ENCODE results near the gene CRCP.
"Not testable (repeated sequence)": the region's sequence is repeated elsewhere in the genome, so short reads cannot be mapped to it uniquely, and the experiment has no call there.

The CRCP gene

DNA sequence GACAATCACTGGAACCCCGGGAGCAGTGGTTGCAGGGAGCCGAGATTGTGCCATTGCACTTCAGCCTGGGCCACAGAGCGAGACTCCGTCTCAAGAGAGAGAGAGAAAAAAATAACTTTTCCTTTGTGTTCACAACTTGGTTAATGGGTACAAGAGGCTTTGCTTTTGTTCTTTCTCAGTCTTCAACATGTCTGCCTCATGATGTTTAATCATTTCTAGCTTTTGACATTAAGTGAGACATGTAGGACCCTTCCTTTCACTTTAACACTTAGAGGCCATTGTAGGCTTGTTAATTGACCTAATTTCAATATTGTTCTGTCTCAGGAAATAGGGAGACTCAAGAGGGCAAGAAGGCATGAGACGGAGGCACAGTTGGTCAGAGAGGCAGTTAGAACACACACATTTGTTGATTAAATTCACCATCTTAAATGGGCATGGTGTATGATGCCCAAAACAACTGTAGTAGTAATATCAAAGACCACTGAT lies 9.3 kb upstream of the CRCP start:
- no peak for DNase-seq (ENCODE audit: extremely low read depth in 1 of 2, low read depth in 1 of 2)

DNA sequence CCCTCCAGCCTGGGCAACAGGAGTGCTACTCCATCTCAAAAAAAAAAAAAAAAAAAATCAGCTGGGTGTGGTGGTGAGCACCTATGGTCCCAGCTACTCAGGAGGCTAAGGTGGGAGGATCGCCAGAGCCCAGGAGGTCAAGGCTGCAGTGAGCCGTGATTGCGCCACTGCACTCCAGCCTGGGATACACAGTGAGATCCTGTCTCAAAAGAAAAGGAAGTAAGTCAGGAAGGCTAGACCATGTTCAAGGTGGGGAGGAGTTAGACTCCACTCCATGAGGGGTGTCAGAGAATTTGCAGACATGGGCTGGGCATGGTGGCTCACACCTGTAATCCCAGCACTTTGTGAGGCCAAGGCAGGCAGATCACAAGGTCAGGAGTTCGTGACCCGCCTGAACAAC lies 6.2 kb upstream of the CRCP start:
- DNase-seq (ENCODE audit: extremely low read depth in 1 of 2, low read depth in 1 of 2), result not testable (repeated sequence)

DNA sequence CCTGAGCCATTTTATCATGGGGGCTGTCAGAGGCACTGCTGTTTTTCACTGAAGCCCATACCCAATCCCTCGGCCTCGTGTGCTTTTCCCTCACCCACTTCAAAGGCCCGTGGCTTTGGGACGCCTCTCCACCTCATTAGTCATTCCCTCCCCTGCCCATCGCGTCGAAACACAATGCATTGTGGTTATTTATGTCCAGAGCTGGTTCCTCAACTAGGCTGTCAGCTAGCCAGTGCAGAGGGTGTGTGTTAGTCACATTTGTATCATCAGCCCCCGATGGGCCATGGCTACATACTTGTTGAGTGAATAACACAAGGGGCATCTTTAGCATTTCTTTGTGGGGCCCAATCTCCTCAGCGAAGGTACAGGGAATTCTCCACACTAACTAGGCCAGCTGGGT lies 3.8 kb upstream of the CRCP start:
- no peak for DNase-seq (ENCODE audit: extremely low read depth in 1 of 2, low read depth in 1 of 2)

- not testable (repeated sequence) for DNase-seq (ENCODE audit: extremely low read depth in 1 of 2, low read depth in 1 of 2)
These were observed 2.2 kb downstream of the CRCP start for GRCh38 chr7:66116680-66117420.

DNA sequence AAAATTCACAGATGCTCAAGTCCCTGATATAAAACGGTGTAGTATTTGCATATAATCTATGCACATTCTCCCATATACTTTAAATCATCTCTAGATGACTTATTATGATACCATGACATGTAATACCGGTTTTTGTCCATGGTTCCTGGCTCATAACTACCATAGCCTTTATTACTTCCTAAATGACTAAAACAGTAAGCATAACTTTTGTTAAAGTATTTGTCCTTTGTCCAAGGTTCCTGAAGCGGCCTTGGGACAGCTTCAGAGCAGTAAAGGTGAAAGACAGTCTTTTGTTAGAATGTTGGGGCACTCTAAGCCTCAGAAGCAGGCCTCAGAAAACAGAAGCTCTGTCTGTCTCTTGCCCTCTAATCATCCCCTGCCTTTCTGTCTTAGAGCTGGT lies 4.0 kb downstream of the CRCP start:
- no peak for DNase-seq (ENCODE audit: extremely low read depth in 1 of 2, low read depth in 1 of 2)

- DNase-seq (ENCODE audit: extremely low read depth in 1 of 2, low read depth in 1 of 2), result no peak
These were observed 4.7 kb downstream of the CRCP start for GRCh38 chr7:66119245-66119850.

GRCh38 chr7:66123175-66123528 lies 8.5 kb downstream of the CRCP start:
- no peak for DNase-seq (ENCODE audit: extremely low read depth in 1 of 2, low read depth in 1 of 2)

DNA sequence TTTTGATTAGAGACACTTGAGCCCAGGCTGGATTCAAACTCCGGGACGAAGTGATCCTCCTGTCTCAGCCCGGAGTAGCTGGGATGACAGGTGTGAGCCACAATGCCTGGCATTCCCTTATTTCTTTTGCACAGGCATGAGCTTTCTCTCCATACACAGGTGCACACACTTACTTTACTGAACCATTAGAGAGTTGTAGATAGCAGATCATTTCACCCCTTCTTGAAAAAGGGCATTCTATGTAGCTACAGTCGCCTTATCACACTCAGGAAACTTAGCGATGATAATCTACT lies 9.9 kb downstream of the CRCP start:
- not testable (repeated sequence) for DNase-seq (ENCODE audit: extremely low read depth in 1 of 2, low read depth in 1 of 2)

DNA sequence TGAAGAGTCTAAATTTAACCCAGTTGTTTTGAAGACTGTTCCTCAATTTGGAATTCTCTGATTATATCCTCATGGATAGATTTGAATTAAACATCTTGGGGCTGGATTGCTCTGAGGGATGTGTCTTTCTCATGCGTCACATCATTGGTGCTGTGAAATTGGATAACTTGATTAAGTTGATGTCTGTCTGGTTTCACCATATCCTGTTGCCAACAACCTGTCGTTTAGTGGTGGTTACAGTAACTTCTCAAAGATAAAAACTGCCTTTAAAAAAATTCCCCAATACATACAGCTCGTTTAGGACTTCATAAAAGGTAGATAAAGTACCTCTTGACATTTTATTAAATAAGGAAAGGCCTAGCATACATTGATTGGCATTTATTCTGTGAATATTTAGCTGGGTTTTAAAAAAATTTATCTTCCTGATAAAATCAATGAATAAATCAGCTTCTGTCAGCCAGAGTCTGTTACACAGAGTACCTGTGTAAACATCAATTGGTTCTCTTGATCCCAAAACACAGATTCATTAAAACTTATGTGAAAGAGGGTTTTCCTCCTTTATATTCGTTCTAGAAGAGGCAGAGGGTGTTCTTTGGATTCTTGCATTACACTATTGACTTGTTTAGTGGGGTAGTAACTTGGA lies 10.5 kb downstream of the CRCP start:
- DNase-seq (ENCODE audit: extremely low read depth in 1 of 2, low read depth in 1 of 2), result no peak

GRCh38 chr7:66125781-66126352 lies 11.2 kb downstream of the CRCP start:
- DNase-seq (ENCODE audit: extremely low read depth in 1 of 2, low read depth in 1 of 2), result not testable (repeated sequence)

- DNase-seq (ENCODE audit: extremely low read depth in 1 of 2, low read depth in 1 of 2), result not testable (repeated sequence)
These were observed 12.5 kb downstream of the CRCP start for GRCh38 chr7:66127172-66127571.

GRCh38 chr7:66138994-66139752 lies 24.5 kb downstream of the CRCP start:
- no peak for DNase-seq (ENCODE audit: extremely low read depth in 1 of 2, low read depth in 1 of 2)

GRCh38 chr7:66140924-66141323 lies 26.3 kb downstream of the CRCP start:
- DNase-seq (ENCODE audit: extremely low read depth in 1 of 2, low read depth in 1 of 2), result no peak

- no peak for DNase-seq (ENCODE audit: extremely low read depth in 1 of 2, low read depth in 1 of 2)
These were observed 27.7 kb downstream of the CRCP start for GRCh38 chr7:66142334-66142733.

DNA sequence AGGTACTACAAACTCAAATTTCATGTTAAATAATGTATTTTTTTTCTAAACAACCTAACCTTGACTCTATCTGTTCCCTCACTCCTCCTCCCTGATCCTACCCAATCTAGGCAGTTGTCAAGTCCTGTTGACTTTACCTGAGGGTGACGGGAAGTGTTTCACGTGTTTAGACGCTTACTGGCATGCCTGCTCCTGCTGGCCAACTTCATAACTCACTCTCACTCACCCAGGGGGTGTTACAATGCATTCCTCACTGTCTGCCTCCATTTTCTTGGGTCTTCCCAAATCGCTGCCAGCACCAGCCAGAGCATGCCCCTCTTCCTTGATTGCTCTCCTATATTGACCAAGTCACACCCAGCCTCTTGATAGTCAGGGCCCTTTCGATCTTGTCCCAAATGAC lies 28.3 kb downstream of the CRCP start:
- no peak for DNase-seq (ENCODE audit: extremely low read depth in 1 of 2, low read depth in 1 of 2)

DNA sequence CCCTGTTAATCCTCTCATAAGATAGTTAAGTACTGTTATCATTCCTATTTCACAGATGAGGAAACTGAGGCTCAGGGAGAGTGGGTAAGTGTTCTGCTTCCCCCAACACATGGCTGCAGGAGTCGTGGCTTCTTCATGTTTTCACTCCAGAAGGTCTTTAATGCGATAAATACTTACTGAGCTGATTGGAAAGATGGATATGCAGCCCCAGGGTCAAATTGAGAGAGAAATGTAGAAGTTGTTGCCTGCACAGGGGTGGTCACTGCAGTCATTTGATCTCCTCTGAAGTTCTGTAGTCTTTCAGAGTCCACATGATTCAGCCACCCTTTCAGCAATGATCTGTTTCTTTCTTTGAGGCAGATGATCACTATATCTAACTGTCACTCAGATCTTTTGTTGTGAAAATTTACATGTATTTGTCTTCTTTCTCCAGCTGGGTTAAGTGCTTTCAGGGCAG lies 29.3 kb downstream of the CRCP start:
- DNase-seq (ENCODE audit: extremely low read depth in 1 of 2, low read depth in 1 of 2), result no peak

DNA sequence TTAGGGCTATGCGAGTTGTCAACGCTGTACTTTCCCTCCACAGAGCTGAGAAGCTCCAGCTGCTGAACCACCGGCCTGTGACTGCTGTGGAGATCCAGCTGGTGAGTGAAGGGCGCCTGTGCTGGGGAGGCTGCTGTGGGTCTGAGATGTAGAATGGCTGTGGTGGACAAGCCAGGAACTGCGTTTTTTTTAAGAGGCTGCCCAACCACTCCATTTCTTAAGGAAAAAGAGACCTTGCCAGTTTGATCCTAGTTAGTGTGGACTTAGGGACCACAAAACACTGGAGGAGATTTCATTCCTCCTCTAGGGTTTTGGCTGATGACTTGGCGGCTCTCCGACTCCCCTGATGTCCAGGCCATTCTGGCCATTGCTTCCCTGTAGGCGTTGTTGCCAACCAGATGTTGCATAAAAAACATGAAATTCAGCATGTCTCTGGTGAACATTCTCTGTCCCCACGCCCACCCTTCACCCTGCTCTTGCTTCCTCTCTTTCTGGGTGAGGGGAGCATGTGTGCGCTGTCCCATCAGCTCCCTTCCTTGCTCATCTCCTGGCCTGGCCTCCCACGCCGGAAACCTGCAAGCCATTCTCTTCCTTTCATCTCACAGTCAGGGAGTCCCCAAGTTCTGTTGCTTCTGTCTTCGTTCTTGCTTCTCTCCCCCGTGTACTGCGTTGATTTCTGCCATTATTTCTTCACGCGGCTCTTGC lies 30.9 kb downstream of the CRCP start:
- DNase-seq (ENCODE audit: extremely low read depth in 1 of 2, low read depth in 1 of 2), result no peak

- DNase-seq (ENCODE audit: extremely low read depth in 1 of 2, low read depth in 1 of 2), result no peak
These were observed 32.1 kb downstream of the CRCP start for GRCh38 chr7:66146701-66147100.

DNA sequence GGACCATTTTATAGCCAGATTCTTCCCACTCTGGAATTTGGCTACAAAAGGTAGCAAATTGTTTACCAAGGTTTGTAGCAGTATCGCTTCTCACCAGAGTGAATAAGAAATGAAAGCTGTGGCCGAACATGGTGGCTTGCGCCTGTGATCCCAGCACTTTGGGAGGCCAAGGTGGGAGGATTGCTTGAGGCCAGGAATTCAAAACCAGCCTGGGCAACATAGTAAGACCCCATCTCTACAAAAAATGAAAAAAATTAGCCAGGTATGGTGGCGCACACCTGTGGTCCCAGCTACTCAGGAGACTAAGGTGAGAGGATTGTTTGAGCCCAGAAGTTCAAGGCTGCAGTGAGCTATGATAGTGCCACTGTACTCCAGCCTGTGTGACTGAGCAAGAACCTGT lies 33.0 kb downstream of the CRCP start:
- DNase-seq (ENCODE audit: extremely low read depth in 1 of 2, low read depth in 1 of 2), result not testable (repeated sequence)

- no peak for DNase-seq (ENCODE audit: extremely low read depth in 1 of 2, low read depth in 1 of 2)
These were observed 35.8 kb downstream of the CRCP start for GRCh38 chr7:66150471-66150870.
